Measurements from ENCODE around the gene OTUD7B.

The OTUD7B gene

GRCh38 chr1:149979972-149980540 is 30.5 kb downstream of the OTUD7B start:
- no peak for TF ChIP-seq EGR1 (IDR thresholded peaks at IDR 0.05)
- TF ChIP-seq CEBPB (IDR thresholded peaks at IDR 0.05) = no peak
- no peak for TF ChIP-seq REST (IDR thresholded peaks at IDR 0.05; ENCODE audit: low read depth)
- no peak for TF ChIP-seq CREB1 (IDR thresholded peaks at IDR 0.05; ENCODE audit: low read depth)
- TF ChIP-seq EP300 (IDR thresholded peaks at IDR 0.05; ENCODE audit: borderline replicate concordance) = no peak
- TF ChIP-seq YY1 (IDR thresholded peaks at IDR 0.05; ENCODE audit: low read depth) = no peak
- no peak for TF ChIP-seq FOXM1 (IDR thresholded peaks at IDR 0.05; ENCODE audit: borderline replicate concordance, low read depth)
- no peak for TF ChIP-seq USF1 (IDR thresholded peaks at IDR 0.05)
- TF ChIP-seq ZBTB7A (IDR thresholded peaks at IDR 0.05; ENCODE audit: low read depth) = no peak
- TF ChIP-seq, protein P1, sequence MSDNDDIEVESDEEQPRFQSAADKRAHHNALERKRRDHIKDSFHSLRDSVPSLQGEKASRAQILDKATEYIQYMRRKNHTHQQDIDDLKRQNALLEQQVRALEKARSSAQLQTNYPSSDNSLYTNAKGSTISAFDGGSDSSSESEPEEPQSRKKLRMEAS (IDR thresholded peaks at IDR 0.05) = no peak
- TF ChIP-seq TEAD4 (IDR thresholded peaks at IDR 0.05) = no peak
- no peak for TF ChIP-seq TAF1 (IDR thresholded peaks at IDR 0.05; ENCODE audit: low read depth)
- no peak for TF ChIP-seq TCF12 (IDR thresholded peaks at IDR 0.05; ENCODE audit: low read depth)
- TF ChIP-seq NFIC (IDR thresholded peaks at IDR 0.05) = no peak
- no peak for TF ChIP-seq RAD21 (IDR thresholded peaks at IDR 0.05; ENCODE audit: low read depth)

DNA sequence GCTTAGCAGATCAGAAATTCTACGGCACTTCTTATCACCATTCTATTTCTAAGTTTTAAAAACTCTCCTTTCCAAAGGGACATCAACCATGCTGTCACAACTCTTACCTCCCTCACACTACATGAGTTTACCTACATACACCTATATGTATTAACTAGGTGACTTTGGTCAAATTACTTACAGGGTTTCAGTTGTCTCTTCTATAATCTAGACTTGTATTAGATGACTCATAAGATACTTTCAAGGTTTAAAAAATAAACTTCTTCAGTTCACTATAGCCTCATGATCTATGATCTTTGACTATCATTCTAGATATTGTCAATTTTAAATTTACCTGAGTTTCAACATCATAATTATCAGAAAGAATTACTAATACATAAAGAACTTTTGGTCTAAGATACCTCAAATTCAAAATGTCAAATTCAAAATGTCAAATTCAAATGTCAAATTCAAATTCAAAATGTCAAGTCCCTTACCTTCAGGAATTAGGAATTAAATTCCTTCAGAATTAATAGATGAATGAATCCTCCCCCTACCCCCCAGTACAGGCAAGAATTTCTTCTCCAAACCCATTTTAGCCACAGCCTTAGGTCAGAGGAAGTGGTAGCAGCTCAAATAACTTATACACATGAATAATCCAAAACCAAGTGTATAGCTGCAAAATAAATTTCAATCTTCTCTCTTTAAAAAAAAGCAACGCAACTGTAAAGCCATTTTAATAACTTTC is 31.1 kb downstream of the OTUD7B start:
- TF ChIP-seq TCF12 (IDR thresholded peaks at IDR 0.05; ENCODE audit: low read depth) (no peak), REST (IDR thresholded peaks at IDR 0.05; ENCODE audit: low read depth) (no peak), NFIC (IDR thresholded peaks at IDR 0.05) (no peak), USF1 (IDR thresholded peaks at IDR 0.05) (no peak), CEBPB (IDR thresholded peaks at IDR 0.05) (no peak), TEAD4 (IDR thresholded peaks at IDR 0.05) (no peak), TAF1 (IDR thresholded peaks at IDR 0.05; ENCODE audit: low read depth) (no peak), EP300 (IDR thresholded peaks at IDR 0.05; ENCODE audit: borderline replicate concordance) (no peak), CREB1 (IDR thresholded peaks at IDR 0.05; ENCODE audit: low read depth) (no peak), ZBTB7A (IDR thresholded peaks at IDR 0.05; ENCODE audit: low read depth) (no peak), FOXM1 (IDR thresholded peaks at IDR 0.05; ENCODE audit: borderline replicate concordance, low read depth) (no peak), YY1 (IDR thresholded peaks at IDR 0.05; ENCODE audit: low read depth) (no peak), RAD21 (IDR thresholded peaks at IDR 0.05; ENCODE audit: low read depth) (no peak)

- no peak for TF ChIP-seq TCF12 (IDR thresholded peaks at IDR 0.05; ENCODE audit: low read depth)
- TF ChIP-seq TEAD4 (IDR thresholded peaks at IDR 0.05) = peak; percentile 47
- TF ChIP-seq NFIC (IDR thresholded peaks at IDR 0.05) = peak; percentile 83
Observed at GRCh38 chr1:149978547-149979023, 31.9 kb downstream of the OTUD7B start.

DNA sequence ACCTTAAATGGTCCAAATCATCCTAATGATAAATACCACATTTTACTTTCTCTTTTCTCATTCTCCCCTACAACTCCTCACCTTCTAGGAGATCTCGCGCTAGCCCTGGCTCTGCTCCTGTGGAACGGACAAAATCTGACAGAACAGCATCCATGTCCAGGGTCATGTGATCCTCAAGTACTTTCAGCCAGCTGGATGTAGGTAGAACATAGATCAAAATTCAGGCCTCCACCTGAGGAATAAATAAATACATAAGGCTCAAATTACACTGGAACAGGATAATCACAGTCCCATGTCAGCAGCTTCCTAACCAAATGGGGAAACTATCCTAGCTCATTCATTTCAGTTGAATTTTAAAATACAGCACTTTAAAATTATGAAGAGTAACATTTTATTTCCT is 33.2 kb downstream of the OTUD7B start:
- peak; percentile 55 for TF ChIP-seq USF1 (IDR thresholded peaks at IDR 0.05)
- TF ChIP-seq RAD21 (IDR thresholded peaks at IDR 0.05; ENCODE audit: low read depth) = no peak

GRCh38 chr1:149972547-149972946 is 38.0 kb downstream of the OTUD7B start:
- no peak for TF ChIP-seq TEAD4 (IDR thresholded peaks at IDR 0.05)
- TF ChIP-seq REST (IDR thresholded peaks at IDR 0.05; ENCODE audit: low read depth) = no peak
- TF ChIP-seq RAD21 (IDR thresholded peaks at IDR 0.05; ENCODE audit: low read depth) = no peak
- TF ChIP-seq TCF12 (IDR thresholded peaks at IDR 0.05; ENCODE audit: low read depth) = no peak
- TF ChIP-seq, protein P1 (IDR thresholded peaks at IDR 0.05) = no peak
- TF ChIP-seq EGR1 (IDR thresholded peaks at IDR 0.05) = no peak
- no peak for TF ChIP-seq CEBPB (IDR thresholded peaks at IDR 0.05)
- no peak for TF ChIP-seq USF1 (IDR thresholded peaks at IDR 0.05)
- no peak for TF ChIP-seq ZBTB7A (IDR thresholded peaks at IDR 0.05; ENCODE audit: low read depth)
- TF ChIP-seq YY1 (IDR thresholded peaks at IDR 0.05; ENCODE audit: low read depth) = no peak
- TF ChIP-seq TAF1 (IDR thresholded peaks at IDR 0.05; ENCODE audit: low read depth) = no peak
- no peak for TF ChIP-seq FOXM1 (IDR thresholded peaks at IDR 0.05; ENCODE audit: borderline replicate concordance, low read depth)
- no peak for TF ChIP-seq NFIC (IDR thresholded peaks at IDR 0.05)
- TF ChIP-seq CREB1 (IDR thresholded peaks at IDR 0.05; ENCODE audit: low read depth) = no peak
- no peak for TF ChIP-seq EP300 (IDR thresholded peaks at IDR 0.05; ENCODE audit: borderline replicate concordance)

All from Ishikawa (cell line).